GM18505 (cell line): ENCODE results near the gene FKBP5.
"Not testable (repeated sequence)": the region's sequence is repeated elsewhere in the genome, so short reads cannot be mapped to it uniquely, and the experiment has no call there.

Experiments used
- ATAC-seq: cut with Tn5 transposase; IDR thresholded peaks from one replicate; pipeline ENCODE4 v1.9.1; 2021; ENCODE audit not compliant: unreplicated experiment
- POLR2A ChIP-seq: IDR thresholded peaks from 4 replicates; pipeline ENCODE4 v1.6.1; 2011; ENCODE audit warnings: borderline replicate concordance; ENCODE audit not compliant: insufficient read depth, insufficient read length; ENCODE audit errors: extremely low read depth

FKBP5 gene

DNA sequence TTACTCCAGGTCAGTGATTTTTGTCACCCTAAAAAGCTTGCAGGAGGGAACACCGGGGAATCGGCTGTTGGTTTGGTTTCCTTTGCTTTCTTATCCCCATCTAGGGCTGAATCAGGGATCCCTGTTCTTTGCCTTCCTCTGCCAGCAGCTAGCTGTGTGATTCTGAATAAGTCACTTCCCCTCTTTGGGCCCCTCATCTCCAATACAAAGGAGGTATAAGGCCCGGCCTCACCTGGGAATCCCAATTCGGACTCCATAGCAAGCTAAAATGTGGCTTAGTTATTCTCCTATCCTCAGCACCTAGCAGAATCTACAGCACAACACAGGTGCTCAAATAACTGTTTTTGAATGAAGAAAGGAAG lies 29.6 kb upstream of the FKBP5 start:
- TF ChIP-seq POLR2A = no peak
- ATAC-seq = no peak

DNA sequence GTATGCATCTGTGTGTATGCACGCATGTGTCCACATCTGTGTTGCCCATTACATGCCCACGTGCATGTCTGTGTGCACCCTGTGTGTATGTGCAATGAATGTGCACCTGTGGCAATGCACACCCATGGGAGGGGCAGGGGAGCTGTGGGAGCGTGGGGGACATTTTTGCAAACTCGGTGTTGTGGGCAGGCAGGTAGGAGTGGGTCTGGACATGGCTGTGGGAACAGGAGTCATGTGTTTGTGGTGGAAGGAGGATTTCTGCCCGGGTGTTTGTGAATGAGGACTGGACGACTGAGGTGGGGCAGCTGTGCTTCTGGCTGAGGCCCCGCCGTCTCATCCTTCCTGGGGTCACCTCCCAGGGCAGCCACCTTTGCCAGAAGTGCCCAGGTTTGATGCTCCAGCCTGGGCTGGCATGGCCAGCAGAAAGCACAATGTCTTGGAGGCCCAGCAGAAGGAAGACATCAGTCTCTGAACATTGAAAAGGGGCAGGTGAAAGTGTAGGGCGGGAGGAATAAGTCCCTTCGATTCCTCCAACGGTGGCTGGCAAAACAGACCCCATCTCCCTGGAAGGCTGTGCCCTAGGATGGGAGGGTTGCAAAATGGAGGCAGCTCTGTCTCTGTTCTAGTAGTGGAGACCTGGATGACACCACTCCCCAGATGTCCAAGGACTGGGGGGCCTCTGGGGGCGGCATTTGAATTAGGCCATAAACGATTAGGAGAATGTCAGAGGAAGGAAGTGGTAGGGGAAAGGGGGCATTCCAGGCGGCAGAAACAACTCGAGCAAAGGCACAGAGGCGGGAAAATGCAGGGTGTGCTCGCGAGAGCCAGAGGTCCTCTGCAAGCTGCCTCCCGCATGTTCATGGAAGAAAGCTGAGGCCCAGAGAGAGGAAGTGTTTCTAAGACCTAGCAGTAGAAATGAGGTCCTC lies 29.0 kb upstream of the FKBP5 start:
- no peak for ATAC-seq
- no peak for TF ChIP-seq POLR2A

GRCh38 chr6:35716798-35717197 lies 28.1 kb upstream of the FKBP5 start:
- TF ChIP-seq POLR2A = no peak
- no peak for ATAC-seq

DNA sequence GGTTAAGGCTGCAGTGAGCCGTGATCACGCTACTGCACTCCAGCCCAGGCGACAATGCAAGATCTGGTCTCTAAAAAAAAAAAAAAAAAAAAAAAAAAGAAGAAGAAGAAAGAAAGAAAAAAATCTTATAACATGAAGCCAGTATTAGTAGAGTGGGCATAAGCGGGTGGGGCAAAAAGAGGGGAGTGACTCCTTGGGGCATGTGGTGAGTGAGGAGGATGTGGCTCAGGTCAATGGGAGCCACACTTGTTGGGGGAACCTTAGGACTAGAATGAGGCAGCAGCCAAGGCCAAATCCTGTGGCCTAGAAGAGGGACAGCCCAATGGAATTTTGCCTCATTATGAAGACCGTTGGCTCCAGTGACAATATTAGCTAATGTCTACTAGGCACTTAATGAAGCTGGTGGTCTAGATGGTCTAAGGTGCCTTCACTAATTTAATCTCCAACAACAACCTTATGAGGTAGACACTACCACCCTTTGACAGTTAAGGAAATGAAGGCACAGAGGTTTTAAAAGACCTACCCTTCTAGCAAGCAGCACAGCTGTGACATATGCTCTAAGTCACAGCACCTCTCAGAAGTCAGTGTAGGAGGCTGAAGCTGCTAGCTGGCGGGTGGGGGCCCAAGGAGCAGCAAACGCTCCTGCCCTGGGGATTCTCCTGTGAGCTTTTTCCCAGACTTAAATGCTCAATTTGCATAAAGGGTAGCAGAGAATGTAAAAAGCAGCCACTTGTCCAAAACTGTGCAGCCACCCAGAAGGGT lies 24.5 kb upstream of the FKBP5 start:
- TF ChIP-seq POLR2A = no peak
- no peak for ATAC-seq

DNA sequence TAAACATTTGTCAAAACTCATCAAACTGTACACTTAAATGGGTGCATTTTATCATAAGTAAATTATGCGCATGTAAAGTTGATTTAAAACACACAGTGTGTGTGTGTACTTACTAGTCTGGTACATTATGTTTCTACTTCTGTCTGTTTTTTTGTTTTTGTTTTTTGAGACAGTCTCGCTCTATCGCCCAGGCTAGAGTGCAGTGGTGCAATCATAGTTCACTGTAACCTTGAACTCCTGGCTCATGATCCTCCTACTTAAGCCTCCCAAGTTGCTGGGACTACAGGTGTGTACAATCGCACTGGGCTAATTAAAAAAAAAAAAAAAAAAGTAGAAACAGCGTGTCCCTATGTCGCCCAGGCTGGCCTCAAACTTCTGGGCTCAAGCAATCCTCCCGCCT lies 23.0 kb upstream of the FKBP5 start:
- ATAC-seq = no peak
- TF ChIP-seq POLR2A = no peak

GRCh38 chr6:35710241-35710847 lies 21.6 kb upstream of the FKBP5 start:
- no peak for ATAC-seq
- TF ChIP-seq POLR2A = no peak

DNA sequence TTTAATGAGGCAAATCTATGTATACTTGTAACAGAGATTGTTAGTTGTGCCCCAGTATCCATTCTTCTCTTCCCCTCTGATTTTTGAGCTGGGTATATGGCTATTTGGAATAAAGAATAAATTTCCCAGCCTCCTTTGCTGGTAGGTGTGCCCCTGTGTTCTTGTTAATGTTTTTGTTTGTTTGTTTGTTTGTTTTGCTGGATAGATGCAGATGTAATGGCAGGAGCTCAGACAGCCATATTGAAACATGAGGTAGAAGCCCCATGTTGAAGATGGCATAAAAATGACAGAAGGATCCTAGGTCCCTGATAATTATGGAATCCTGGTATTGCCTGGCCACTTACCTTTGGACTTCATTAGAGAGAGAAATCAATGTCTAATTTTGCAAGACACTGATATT lies 19.9 kb upstream of the FKBP5 start:
- ATAC-seq = no peak
- TF ChIP-seq POLR2A = no peak

GRCh38 chr6:35707714-35708407 lies 19.1 kb upstream of the FKBP5 start:
- ATAC-seq = no peak
- no peak for TF ChIP-seq POLR2A

DNA sequence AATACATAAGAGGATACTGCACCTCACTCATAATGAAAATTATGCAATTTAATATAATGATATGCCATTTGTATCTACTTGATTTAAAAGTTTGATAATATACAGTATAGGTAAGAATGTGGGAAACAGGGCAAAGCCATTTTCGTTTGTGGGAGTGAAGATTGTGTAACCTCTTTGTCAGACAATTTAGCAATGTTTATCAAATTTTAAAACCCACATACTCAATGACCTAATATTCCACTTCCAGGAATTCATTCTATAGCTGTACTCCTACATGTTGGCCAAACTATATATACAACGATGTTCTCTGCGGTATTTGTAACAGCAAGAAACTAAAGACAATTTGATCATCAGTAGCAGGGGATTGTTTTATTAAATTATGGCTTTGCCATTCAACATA lies 17.8 kb upstream of the FKBP5 start:
- TF ChIP-seq POLR2A = no peak
- no peak for ATAC-seq

GRCh38 chr6:35703554-35703953 lies 14.8 kb upstream of the FKBP5 start:
- no peak for TF ChIP-seq POLR2A
- no peak for ATAC-seq

DNA sequence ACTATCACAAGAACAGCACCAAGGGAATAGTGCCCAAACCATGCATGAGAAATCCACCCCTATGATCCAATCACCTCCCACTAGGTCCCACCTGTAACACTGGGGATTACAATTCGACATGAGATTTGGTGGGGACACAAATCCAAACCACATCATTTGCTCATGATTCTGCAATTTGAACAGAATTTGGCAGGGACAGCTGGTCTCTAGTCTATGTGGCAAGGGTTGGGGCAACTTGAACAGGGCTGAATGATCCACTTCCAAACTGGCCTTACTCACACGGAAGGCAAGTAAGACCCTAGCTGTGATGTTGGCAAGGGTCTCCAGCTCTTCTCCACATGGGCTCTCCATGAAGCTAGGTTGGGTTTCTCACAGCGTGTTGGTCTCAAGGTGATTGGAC lies 10.1 kb upstream of the FKBP5 start:
- TF ChIP-seq POLR2A = no peak
- no peak for ATAC-seq

GRCh38 chr6:35698430-35698829 lies 9.7 kb upstream of the FKBP5 start:
- ATAC-seq = not testable (repeated sequence)

DNA sequence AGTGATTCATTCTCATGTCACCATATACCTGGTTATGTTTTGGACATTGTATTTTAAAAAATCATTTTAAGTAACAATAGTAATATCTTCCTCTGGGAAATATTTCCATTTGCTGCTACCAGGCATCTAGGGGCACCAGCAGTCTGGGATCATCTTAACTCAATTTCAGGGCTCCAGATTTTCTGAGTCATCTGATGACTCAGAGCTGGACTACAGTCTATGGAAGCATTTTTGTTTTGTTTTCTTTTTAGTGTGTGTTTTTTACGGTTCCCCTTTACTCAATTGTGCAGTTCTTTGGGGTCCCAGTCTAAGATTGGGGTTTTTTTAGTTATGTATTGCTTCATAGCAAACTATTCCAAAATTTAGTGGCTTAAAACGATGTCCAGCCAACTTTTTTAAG lies 5.7 kb upstream of the FKBP5 start:
- ATAC-seq = no peak
- TF ChIP-seq POLR2A = no peak
